ENCODE results near the gene MTCH1.
A peak's percentile ranks its signal among the peaks of the same experiment; 100 is the strongest.
"Not testable (repeated sequence)": the region's sequence is repeated elsewhere in the genome, so short reads cannot be mapped to it uniquely, and the experiment has no call there.

The MTCH1 gene

DNA sequence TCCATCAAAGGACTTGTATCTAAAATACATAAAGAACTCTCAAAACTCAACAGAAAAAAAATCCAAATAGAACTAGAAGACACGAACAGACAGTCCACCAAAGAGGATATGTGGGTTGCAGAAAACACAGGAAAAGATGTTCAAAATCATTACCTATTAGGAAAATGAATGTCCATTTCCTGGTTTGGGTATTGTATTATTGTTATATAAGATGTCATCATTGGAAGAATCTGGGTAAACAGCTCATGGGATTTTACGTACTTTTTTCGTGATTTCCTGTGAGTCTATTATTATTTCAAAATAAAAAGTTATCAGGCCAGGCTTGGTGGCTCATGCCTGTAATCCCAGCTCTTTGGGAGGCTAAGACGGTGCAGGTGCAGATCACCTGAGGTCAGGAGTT, 40.7 kb downstream of the MTCH1 start:
- peaks cover 2% of the 10 kb centered on the region for H3K27me3 Mint-ChIP-seq
- peaks cover 28% of the 10 kb centered on the region for H3K4me1 Mint-ChIP-seq (ENCODE audit: low read depth)
- H3K27ac Mint-ChIP-seq = no peak overlapping the region
- DNase-seq = no peak
- H3K4me3 Mint-ChIP-seq = no peak overlapping the region
- H3K36me3 Mint-ChIP-seq (ENCODE audit: low read depth) = no peaks in the 10 kb centered on the region
- H3K9me3 Mint-ChIP-seq = no peaks in the 10 kb centered on the region

DNA sequence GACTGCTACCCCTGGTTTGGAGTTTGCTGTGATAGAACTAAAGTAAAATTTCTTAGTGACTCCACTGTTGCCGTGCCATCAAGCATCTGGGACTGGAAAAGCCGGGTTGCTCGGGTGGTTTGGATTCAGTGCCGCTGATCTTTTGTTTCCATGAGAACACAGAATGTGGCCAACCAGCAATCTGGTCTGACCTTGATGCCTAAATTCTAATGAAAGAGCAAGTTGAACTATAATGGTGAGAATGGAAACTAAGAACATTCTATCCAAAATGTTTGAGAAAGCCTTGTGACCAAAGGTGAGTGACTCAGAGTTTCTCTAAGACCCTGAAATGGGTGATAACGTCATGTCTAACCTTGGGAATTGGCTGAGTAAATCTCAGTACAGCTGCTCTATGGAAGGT, 41.3 kb downstream of the MTCH1 start:
- H3K36me3 Mint-ChIP-seq (ENCODE audit: low read depth) = no peaks in the 10 kb centered on the region
- no peaks in the 10 kb centered on the region for H3K9me3 Mint-ChIP-seq
- H3K4me3 Mint-ChIP-seq = no peak overlapping the region
- H3K27ac Mint-ChIP-seq = peak overlapping the region; percentile 18
- peaks cover 23% of the 10 kb centered on the region for H3K4me1 Mint-ChIP-seq (ENCODE audit: low read depth)
- no peak for DNase-seq
- H3K27me3 Mint-ChIP-seq = peaks cover 6% of the 10 kb centered on the region

DNA sequence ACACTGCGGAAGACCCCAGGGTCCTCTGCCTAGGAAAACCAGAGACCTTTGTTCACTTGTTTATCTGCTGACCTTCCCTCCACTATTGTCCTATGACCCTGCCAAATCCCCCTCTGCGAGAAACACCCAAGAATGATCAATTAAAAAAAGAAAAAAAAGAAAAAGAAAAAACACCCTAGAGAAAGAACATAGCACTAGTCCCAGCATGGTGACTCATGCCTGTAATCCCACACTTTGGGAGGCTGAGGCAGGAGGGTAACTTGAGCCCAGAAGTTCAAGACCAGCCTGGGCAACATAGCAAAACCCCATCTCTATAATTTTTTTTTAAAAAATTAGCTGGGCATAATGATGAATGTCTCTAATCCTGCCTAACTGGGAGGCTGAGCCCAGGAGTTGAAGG, 43.7 kb downstream of the MTCH1 start:
- not testable (repeated sequence) for H3K27ac Mint-ChIP-seq; H3K36me3 Mint-ChIP-seq (ENCODE audit: low read depth); H3K4me1 Mint-ChIP-seq (ENCODE audit: low read depth); H3K4me3 Mint-ChIP-seq; DNase-seq; H3K27me3 Mint-ChIP-seq; H3K9me3 Mint-ChIP-seq

DNA sequence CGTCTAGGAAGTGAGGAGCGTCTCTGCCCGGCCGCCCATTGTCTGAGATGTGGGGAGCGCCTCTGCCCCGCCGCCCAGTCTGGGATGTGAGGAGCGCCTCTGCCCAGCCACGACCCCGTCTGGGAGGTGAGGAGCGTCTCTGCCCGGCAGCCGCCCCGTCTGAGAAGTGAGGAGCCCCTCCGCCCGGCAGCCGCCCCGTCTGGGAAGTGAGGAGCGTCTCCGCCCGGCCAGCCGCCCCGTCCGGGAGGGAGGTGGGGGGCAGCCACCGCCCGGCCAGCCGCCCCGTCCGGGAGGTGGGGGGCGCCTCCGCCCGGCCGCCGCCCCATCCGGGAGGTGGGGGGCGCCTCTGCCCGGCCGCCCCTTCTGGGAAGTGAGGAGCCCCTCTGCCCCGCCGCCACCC, 44.4 kb downstream of the MTCH1 start:
- not testable (repeated sequence) for H3K27ac Mint-ChIP-seq; H3K4me3 Mint-ChIP-seq; H3K36me3 Mint-ChIP-seq (ENCODE audit: low read depth); H3K4me1 Mint-ChIP-seq (ENCODE audit: low read depth); DNase-seq; H3K27me3 Mint-ChIP-seq; H3K9me3 Mint-ChIP-seq

DNA sequence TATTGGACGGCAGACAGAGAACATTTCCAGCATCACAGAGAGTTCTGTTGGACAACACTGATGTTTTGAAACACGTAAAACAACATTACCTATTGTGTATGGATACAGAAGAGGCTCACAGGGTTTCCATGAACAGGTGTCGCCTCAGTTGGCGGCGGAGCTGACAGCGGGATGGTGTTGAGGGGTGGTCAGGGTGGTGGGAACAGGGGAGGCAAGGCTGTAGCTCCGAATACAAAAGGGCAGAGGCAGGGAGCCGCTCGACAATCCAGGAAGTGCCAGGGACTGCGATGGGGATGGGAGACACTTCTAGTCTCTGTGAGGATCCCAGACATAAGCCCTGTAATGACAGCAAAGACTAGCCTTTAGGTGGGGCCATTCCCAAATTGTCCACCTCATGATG, 46.0 kb downstream of the MTCH1 start:
- peaks cover 8% of the 10 kb centered on the region for H3K27me3 Mint-ChIP-seq
- peaks cover 5% of the 10 kb centered on the region for H3K4me1 Mint-ChIP-seq (ENCODE audit: low read depth)
- H3K4me3 Mint-ChIP-seq = no peak overlapping the region
- DNase-seq = no peak
- no peaks in the 10 kb centered on the region for H3K36me3 Mint-ChIP-seq (ENCODE audit: low read depth)
- H3K27ac Mint-ChIP-seq = no peak overlapping the region
- no peaks in the 10 kb centered on the region for H3K9me3 Mint-ChIP-seq

DNA sequence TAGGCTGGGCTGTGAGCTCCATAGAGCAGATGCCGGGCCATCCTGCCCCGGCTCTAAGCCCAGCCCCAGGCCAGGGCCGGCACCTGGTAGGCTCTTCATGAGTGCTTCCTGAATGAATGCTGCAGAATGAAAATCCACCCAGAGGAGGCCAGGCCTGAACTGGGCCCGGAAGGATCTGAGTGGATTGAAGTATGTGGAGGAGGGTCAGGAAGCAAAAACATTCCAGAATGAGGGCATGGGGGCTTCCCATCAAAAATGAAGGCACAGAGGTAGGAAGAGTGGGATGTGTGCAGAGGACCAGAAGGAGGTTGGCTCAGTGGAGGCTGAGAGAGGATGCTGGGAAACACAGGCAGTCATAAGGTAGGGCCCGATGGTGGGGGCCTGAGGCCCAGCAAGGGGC, 47.0 kb downstream of the MTCH1 start:
- H3K36me3 Mint-ChIP-seq (ENCODE audit: low read depth); H3K27ac Mint-ChIP-seq; H3K4me3 Mint-ChIP-seq; DNase-seq; H3K4me1 Mint-ChIP-seq (ENCODE audit: low read depth); H3K9me3 Mint-ChIP-seq; H3K27me3 Mint-ChIP-seq: not testable (repeated sequence)

DNA sequence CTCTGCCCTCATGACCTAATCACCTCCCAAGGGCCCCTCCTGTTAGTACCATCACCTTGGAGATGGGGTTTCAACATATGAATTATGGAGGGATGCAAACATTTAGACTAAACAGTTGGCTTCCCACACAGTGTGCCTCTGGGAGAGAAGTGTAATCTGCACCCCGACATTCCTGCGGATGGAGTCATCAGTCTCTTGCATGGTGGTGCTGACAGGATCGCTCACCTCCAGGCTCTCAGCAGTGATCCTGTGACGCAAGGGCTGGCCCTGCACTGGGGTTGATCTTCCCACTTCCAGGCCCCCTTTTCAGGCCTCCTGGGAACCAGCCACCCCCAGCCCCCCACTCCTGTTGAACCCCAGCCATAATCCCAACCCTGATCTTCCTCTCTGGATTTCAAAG, 47.5 kb downstream of the MTCH1 start:
- Mint-ChIP-seq H3K4me3 (no peak overlapping the region), H3K36me3 (ENCODE audit: low read depth) (no peaks in the 10 kb centered on the region), H3K9me3 (no peaks in the 10 kb centered on the region), H3K27ac (no peak overlapping the region), H3K4me1 (ENCODE audit: low read depth) (no peaks in the 10 kb centered on the region), H3K27me3 (peaks cover 8% of the 10 kb centered on the region)
- no peak for DNase-seq

DNA sequence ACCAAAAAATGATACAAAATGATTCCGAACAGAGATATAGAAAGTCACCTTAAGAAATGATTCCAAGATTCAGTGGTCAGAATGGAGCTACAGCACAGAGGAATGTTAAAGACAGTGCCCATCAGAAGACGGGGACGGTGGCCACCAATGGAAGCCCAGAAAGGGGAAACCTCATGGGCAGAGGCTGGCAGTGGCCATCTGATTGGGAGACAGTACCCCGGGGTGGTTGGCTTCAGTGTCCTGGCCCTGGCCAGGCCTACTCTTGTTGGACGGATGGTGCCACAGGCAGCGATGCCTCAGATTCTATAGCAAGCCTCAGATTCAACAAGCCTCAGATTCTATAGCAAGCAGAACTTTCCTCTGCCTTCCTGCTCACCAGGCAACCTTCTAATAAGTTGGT, 48.1 kb downstream of the MTCH1 start:
- Mint-ChIP-seq H3K27ac (no peak overlapping the region), H3K4me1 (ENCODE audit: low read depth) (no peaks in the 10 kb centered on the region), H3K36me3 (ENCODE audit: low read depth) (no peaks in the 10 kb centered on the region), H3K4me3 (no peak overlapping the region), H3K27me3 (peaks cover 8% of the 10 kb centered on the region), H3K9me3 (no peaks in the 10 kb centered on the region)
- DNase-seq = no peak

DNA sequence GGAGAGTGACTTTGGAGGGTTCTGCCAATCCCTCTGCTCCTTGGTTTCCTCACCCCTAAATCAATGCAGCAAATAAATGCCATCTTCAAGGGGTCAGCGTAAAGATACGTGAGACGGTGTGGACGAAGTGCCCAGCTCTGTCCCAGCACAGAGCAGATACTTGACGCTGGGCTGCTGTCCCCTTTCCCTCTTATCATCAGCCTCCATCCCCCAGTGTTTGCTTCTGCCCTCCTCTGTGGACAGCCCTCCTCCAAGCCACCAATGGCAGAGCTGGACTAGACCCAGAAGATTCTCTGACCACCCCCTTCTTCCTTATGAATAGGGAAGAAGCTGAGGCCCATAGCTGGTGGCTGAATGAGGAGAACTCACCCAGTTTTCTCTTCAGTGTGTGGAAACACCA, 49.2 kb downstream of the MTCH1 start:
- Mint-ChIP-seq H3K4me3 (no peak overlapping the region), H3K27ac (no peak overlapping the region), H3K27me3 (peaks cover 8% of the 10 kb centered on the region), H3K9me3 (no peaks in the 10 kb centered on the region), H3K4me1 (ENCODE audit: low read depth) (no peaks in the 10 kb centered on the region), H3K36me3 (ENCODE audit: low read depth) (no peaks in the 10 kb centered on the region)
- DNase-seq = no peak

DNA sequence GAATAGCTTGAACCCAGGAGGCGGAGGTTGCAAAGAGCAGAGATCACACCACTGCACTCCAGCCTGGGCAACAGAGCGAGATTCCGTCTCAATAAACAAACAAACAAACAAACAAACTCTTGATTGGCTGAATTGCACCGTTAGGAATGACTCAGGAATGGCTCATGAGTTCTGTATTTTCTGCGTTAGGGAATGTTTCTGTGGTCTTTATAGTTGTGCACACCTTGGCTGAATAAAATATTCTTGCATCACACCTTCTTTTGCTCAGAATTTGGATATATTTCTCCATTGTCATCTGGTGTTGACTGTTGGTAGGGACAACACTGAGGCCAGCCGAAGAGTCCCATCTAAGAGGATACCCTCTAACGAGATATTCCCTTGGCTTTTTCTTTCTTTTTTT, 51.1 kb downstream of the MTCH1 start:
- Mint-ChIP-seq H3K9me3 (no peaks in the 10 kb centered on the region), H3K4me3 (no peak overlapping the region), H3K4me1 (ENCODE audit: low read depth) (no peaks in the 10 kb centered on the region), H3K27ac (no peak overlapping the region), H3K27me3 (peaks cover 2% of the 10 kb centered on the region), H3K36me3 (ENCODE audit: low read depth) (no peaks in the 10 kb centered on the region)
- DNase-seq = no peak

DNA sequence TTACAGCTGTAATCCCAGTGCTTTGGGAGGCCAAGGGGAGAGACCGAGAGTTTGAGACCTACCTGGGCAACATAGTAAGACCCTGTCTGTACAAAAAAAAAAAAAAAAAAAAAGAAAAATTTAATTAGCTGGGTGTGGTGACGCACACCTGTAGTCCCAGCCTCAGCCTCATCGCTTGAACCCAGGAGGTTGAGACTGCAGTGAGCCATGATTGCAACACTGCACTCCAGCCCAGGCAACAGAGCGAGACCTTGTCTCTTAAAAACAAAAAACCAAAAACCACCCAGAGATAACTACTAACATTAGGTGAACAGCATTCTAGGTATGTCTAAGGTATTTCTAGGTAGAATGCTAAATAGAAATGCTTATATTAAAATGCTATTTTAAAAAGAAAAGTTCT, 52.5 kb downstream of the MTCH1 start:
- Mint-ChIP-seq H3K4me1 (ENCODE audit: low read depth) (no peaks in the 10 kb centered on the region), H3K27ac (no peak overlapping the region), H3K9me3 (no peaks in the 10 kb centered on the region), H3K27me3 (no peaks in the 10 kb centered on the region), H3K36me3 (ENCODE audit: low read depth) (no peaks in the 10 kb centered on the region), H3K4me3 (no peak overlapping the region)
- DNase-seq = no peak

DNA sequence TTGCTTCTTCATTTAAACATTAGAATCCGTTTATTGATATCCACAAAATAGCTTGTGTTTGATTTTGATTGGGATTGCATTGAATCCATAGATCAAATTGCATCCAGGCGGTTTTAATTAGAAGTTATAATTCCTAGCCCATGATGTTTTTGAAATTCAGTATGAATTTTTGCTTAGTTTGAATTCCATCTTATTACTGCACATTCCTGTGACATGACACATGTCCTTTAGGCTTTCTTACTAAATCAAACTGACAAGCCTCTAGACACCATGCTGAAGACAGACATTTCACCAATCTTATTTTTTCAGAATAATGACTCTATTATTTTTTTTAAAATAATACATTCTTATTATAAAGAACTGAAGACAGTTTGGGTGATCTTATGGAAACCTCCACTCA, 52.9 kb downstream of the MTCH1 start:
- no peak for DNase-seq
- Mint-ChIP-seq H3K27me3 (no peaks in the 10 kb centered on the region), H3K27ac (no peak overlapping the region), H3K4me1 (ENCODE audit: low read depth) (no peaks in the 10 kb centered on the region), H3K9me3 (no peaks in the 10 kb centered on the region), H3K4me3 (no peak overlapping the region), H3K36me3 (ENCODE audit: low read depth) (no peaks in the 10 kb centered on the region)

DNA sequence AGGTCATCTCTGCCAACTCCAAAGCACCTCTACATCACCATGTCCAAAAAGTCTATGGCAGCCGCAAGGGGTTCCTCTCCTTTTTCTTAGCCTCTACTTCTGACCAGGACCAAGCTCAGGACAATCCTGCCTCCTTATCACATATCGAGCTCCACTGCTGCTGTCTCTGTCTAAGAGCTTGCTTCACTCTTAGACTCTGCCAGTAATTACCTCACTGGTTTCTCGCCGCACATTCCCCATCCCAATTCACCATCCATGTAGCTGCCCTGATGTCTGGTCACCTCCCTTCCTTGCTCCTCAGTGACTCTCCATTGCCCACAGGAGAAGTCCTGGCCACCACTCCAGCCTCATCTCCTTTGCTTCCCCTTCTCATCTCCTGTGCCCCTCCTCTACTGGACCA, 55.5 kb downstream of the MTCH1 start:
- no peaks in the 10 kb centered on the region for H3K9me3 Mint-ChIP-seq
- H3K4me1 Mint-ChIP-seq (ENCODE audit: low read depth) = peaks cover 14% of the 10 kb centered on the region
- no peak for DNase-seq
- no peak overlapping the region for H3K4me3 Mint-ChIP-seq
- no peaks in the 10 kb centered on the region for H3K27me3 Mint-ChIP-seq
- no peak overlapping the region for H3K27ac Mint-ChIP-seq
- H3K36me3 Mint-ChIP-seq (ENCODE audit: low read depth) = peaks cover 13% of the 10 kb centered on the region

DNA sequence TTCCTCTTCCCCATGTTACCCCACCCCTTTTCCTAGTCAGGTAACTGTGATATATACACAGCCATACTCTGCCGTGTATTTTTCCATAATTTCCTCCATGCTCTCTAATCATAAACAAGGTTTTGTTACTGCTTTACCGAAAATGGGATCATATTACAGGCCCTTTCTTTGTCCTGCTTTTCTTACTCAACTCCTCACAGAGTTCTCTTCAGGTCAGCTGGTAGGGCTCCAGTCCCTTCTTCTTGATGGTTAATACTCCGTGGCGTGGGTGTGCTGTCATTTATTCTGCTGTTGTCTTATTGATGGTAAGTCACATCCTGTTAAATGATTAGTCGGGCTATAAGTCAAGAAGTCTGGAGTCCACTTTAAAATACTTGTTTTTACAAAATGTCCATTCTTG, 56.4 kb downstream of the MTCH1 start:
- H3K27me3 Mint-ChIP-seq = no peaks in the 10 kb centered on the region
- no peaks in the 10 kb centered on the region for H3K9me3 Mint-ChIP-seq
- peaks cover 17% of the 10 kb centered on the region for H3K4me1 Mint-ChIP-seq (ENCODE audit: low read depth)
- H3K36me3 Mint-ChIP-seq (ENCODE audit: low read depth) = peaks cover 21% of the 10 kb centered on the region
- no peak overlapping the region for H3K27ac Mint-ChIP-seq
- H3K4me3 Mint-ChIP-seq = no peak overlapping the region
- no peak for DNase-seq

DNA sequence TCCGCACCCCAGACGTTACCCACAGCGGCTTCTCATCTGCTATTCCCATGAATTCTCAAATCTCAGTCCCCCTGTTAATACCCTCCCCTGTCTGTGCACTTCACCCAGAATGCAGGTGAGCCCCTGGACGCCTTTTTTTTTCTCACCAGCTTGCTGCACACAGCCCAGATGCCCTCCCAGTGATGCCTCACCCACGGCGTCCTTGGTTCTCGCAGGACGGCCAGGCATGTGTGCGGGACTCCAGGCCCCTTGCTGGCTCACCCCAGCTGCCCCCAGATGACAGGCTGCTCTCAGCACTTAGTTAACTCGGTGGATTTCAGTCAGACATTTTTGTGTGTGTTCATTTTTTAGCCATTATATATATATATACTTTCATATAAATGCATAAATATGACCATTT, 56.8 kb downstream of the MTCH1 start:
- Mint-ChIP-seq H3K36me3 (ENCODE audit: low read depth) (peaks cover 25% of the 10 kb centered on the region), H3K4me3 (no peak overlapping the region), H3K27ac (no peak overlapping the region), H3K9me3 (no peaks in the 10 kb centered on the region), H3K4me1 (ENCODE audit: low read depth) (peaks cover 20% of the 10 kb centered on the region), H3K27me3 (no peaks in the 10 kb centered on the region)
- no peak for DNase-seq

DNA sequence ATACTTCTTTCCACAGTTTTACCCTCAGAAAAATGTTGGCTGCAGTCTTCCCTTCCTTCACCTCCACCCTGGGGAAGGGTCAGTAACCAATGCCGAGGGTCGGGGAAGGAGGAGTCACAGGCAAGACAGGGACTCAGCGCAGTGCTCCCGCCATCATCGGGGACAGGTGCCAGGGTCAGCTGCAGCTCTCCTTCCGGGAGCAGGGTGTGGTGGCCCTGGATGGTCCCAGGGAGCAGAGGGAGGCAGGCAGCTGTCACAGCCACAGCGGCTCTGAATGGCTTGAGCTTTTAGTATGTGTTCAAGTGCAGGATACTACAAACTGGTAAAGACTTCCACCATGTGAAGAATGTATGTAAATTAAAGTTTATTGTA, 57.5 kb downstream of the MTCH1 start:
- no peaks in the 10 kb centered on the region for H3K27me3 Mint-ChIP-seq

More for the DNA sequence above, 57.5 kb downstream of the MTCH1 start:
- peaks cover 32% of the 10 kb centered on the region for H3K36me3 Mint-ChIP-seq (ENCODE audit: low read depth)
- H3K27ac Mint-ChIP-seq = no peak overlapping the region
- DNase-seq = no peak
- no peaks in the 10 kb centered on the region for H3K9me3 Mint-ChIP-seq
- peaks cover 23% of the 10 kb centered on the region for H3K4me1 Mint-ChIP-seq (ENCODE audit: low read depth)
- H3K4me3 Mint-ChIP-seq = no peak overlapping the region
